ENCODE measurements around the gene CDH24. TPM values are rescaled to one million over a fixed set of nuclear protein-coding genes. Genes with fewer than 3 reads are reported as not detected.

The CDH24 gene
- total and polyA plus RNA-seq, 2 of the 8 experiments (the other 6 are each of a cell fraction or from before 2014, with no cell fraction given) = 18.1 to 27.6 TPM

GRCh38 chr14:23097786-23098185 is 40.5 kb upstream of the CDH24 start:
- Histone ChIP-seq H4K20me1 (replicated peaks in 1 of 2; ENCODE audit: control insufficient read depth in 1 of 2, insufficient read depth in 2 of 2, low read length in 2 of 2) (peaks cover 7 to 10% of the 10 kb centered on the region in 2 experiments), H3K79me2 (ENCODE audit: control insufficient read depth in 1 of 2, insufficient read depth in 2 of 2, low read length in 2 of 2) (peaks cover 18 to 46% of the 10 kb centered on the region in 2 experiments), H3K9me3 (ENCODE audit: insufficient read depth in 2 of 2, low read depth in 1 of 2, low read length in 1 of 2) (no peaks in the 10 kb centered on the region), H2BK15ac (ENCODE audit: low read length) (no peak overlapping the region), H3K36me3 (ENCODE audit: control insufficient read depth in 2 of 4, insufficient read depth in 4 of 4, low read length in 3 of 4) (peaks cover 11 to 24% (median 14%) of the 10 kb centered on the region in 4 experiments), H3K23ac (ENCODE audit: insufficient read length) (no peak overlapping the region), H4K91ac (replicated peaks; ENCODE audit: insufficient read length, low read length) (no peak overlapping the region), H2BK20ac (ENCODE audit: low read length) (no peak overlapping the region), H4K8ac (ENCODE audit: extremely low read depth, insufficient read depth, low read length) (0 out of 2 replicates have a peak overlapping the region, but pooled peaks have one; percentile 0), H3K14ac (ENCODE audit: insufficient read length) (no peak overlapping the region), H3K9ac (replicated peaks in 1 of 4; ENCODE audit: extremely low read depth in 1 of 4, low read depth in 3 of 4, low read length in 3 of 4) (peak overlapping the region in 1 of 4 experiments; percentile 39; a peak in 1 of 7 replicates), H3K79me1 (ENCODE audit: low read depth, low read length) (peaks cover 10% of the 10 kb centered on the region), H3K27me3 (replicated peaks in 1 of 4; ENCODE audit: control insufficient read depth in 3 of 4, extremely low read depth in 1 of 4, insufficient read depth in 3 of 4, low read length in 3 of 4) (no peaks in the 10 kb centered on the region), H2AFZ (ENCODE audit: low read length) (no peak overlapping the region), H2BK12ac (ENCODE audit: low read depth, low read length) (no peak overlapping the region), H3K27ac (ENCODE audit: low read depth, low read length) (no peak overlapping the region), H2BK5ac (ENCODE audit: low read depth, low read length) (no peak overlapping the region), H4K5ac (ENCODE audit: insufficient read length, low read depth, low read length) (no peak overlapping the region), H3K18ac (ENCODE audit: extremely low read depth, low read length) (no peak overlapping the region), H3K4me1 (replicated peaks in 1 of 4; ENCODE audit: control insufficient read depth in 3 of 4, insufficient read depth in 4 of 4, low read length in 3 of 4) (no peaks in the 10 kb centered on the region; a peak in 3 of 7 replicates), H3K4me3 (ENCODE audit: extremely low read depth in 1 of 4, insufficient read depth in 2 of 4, low read depth in 3 of 4, low read length in 4 of 4) (no peak overlapping the region), H3K23me2 (ENCODE audit: low read depth, low read length) (peaks cover 5% of the 10 kb centered on the region; the same call in 1 of the 2 replicates), H3K56ac (replicated peaks; ENCODE audit: insufficient read length, low read depth, low read length) (no peak overlapping the region), H2AK5ac (ENCODE audit: low read depth, low read length) (no peak overlapping the region), H3K4ac (replicated peaks; ENCODE audit: insufficient read length, low read depth, low read length) (no peak overlapping the region), H2BK120ac (replicated peaks; ENCODE audit: low read depth, low read length) (no peak overlapping the region), H3K4me2 (ENCODE audit: insufficient read depth in 1 of 2, low read depth in 2 of 2, low read length in 2 of 2) (no peak overlapping the region; a peak in 1 of 4 replicates)
- no peak for TF ChIP-seq TCF12 (IDR thresholded peaks at IDR 0.05; ENCODE audit: low read depth, low read length)
- no peak for TF ChIP-seq CREB1 (IDR thresholded peaks at IDR 0.05)
- TF ChIP-seq USF2 (IDR thresholded peaks at IDR 0.05; ENCODE audit: low read length) = no peak
- TF ChIP-seq SUZ12 (IDR thresholded peaks at IDR 0.05; ENCODE audit: low read length) = no peak
- ChIA-PET CTCF (ENCODE audit: partially characterized antibody) (interaction anchor here (0.6 to 4.2 kb wide), 3 partner anchors 23 to 55 kb away, joined by 3 to 22 read pairs (median 4); partner anchors contain the start of gene PSMB11), POLR2A (ENCODE audit: partially characterized antibody) (interaction anchor here (1.1 to 1.4 kb wide), 4 partner anchors 9 to 86 kb away, joined by 3 to 5 read pairs (median 4); partner anchors contain the start of gene CEBPE)
- 85% methylated on average over 7 of the region's 7 CpGs; no CpG with 5 or more reads in 1 of the 2 experiments for WGBS, 2 experiments (ENCODE audit: extremely low coverage in 1 of 2, insufficient coverage in 1 of 2, insufficient read length in 1 of 2, insufficient replicate concordance in 2 of 2, low coverage in 1 of 2, low lambda C conversion rate in 2 of 2, missing lambda C conversion rate in 1 of 2)
- FAIRE-seq (no peak), DNase-seq (ENCODE audit: low read depth in 1 of 2, low spot score in 2 of 2) (no peak)

Measured in H1 (cell line).